WI38 (cell line): ENCODE results near the gene MPRIP.

Experiments
- H3K4me3 ChIP-seq: 2 replicates; pipeline ENCODE4 v1.5.1; 2011; ENCODE audit warnings: low read depth, mild to moderate bottlenecking, control low read depth, low read length
- TF ChIP-seq, protein P1 (sequence below): IDR thresholded peaks from 2 replicates; pipeline ENCODE4 v1.5.1; 2012; ENCODE audit warnings: low read depth, mild to moderate bottlenecking, control low read depth, low read length

Gene MPRIP

DNA sequence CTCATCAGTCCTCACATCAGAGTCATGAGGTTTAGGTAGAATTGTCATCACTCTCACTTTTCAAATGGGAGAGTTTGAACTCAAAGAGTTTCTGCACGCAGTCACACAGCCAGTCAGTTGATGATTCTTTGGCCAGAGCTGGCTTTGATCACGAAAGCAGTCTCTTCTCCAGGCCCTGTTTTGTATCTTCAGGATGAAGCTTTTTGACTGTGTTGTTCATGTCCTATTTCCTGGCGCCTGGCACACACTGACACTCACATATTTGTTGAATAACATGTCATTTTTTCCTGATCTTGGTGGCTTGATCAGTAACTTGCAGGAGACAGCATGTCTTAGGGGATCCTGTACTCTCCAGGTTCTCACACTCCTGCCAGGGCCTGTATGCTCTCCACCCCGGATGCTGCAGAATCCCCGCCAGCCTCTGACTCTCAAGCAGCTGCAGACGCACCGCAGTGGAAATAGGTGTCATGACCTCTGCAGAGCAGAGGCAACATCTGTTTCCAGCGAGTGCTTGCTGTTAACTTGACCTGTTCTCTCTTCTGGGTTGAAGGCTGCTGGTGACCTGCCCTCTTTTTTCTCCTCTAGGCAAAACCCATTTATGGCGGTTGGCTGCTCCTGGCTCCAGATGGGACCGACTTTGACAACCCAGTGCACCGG lies 33.0 kb downstream of the MPRIP start:
- TF ChIP-seq, protein P1, sequence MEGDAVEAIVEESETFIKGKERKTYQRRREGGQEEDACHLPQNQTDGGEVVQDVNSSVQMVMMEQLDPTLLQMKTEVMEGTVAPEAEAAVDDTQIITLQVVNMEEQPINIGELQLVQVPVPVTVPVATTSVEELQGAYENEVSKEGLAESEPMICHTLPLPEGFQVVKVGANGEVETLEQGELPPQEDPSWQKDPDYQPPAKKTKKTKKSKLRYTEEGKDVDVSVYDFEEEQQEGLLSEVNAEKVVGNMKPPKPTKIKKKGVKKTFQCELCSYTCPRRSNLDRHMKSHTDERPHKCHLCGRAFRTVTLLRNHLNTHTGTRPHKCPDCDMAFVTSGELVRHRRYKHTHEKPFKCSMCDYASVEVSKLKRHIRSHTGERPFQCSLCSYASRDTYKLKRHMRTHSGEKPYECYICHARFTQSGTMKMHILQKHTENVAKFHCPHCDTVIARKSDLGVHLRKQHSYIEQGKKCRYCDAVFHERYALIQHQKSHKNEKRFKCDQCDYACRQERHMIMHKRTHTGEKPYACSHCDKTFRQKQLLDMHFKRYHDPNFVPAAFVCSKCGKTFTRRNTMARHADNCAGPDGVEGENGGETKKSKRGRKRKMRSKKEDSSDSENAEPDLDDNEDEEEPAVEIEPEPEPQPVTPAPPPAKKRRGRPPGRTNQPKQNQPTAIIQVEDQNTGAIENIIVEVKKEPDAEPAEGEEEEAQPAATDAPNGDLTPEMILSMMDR: no peak
- H3K4me3 ChIP-seq: no peak overlapping the region

GRCh38 chr17:17076066-17076465 lies 33.8 kb downstream of the MPRIP start:
- TF ChIP-seq, protein P1: no peak
- no peak overlapping the region for H3K4me3 ChIP-seq

DNA sequence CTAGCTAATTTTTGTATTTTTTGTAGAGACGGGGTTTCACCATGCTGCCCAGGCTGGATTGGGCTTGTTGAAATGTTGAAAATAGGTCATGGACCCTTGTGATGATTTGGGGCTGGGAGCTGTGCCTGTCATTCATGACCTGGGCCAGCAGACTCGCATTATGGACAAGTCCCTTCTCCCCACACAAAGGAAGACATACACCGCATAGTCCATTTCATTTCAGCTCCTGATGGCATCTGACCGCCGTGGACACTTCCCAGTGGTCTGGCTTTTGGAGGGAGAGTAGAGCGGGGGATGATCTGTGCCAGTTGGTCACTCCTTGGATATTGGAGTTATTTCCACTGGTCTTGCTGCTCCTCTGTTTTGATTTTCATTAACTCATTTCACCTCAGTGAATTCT lies 34.8 kb downstream of the MPRIP start:
- TF ChIP-seq, protein P1: no peak

GRCh38 chr17:17077861-17078732 lies 35.8 kb downstream of the MPRIP start:
- no peak overlapping the region for H3K4me3 ChIP-seq
- TF ChIP-seq, protein P1: no peak

More for the DNA sequence above, 34.8 kb downstream of the MPRIP start:
- H3K4me3 ChIP-seq: no peak overlapping the region

- H3K4me3 ChIP-seq: no peak overlapping the region
- TF ChIP-seq, protein P1: no peak
Observed at GRCh38 chr17:17078832-17079231, 36.6 kb downstream of the MPRIP start.

GRCh38 chr17:17079336-17079735 lies 37.1 kb downstream of the MPRIP start:
- TF ChIP-seq, protein P1: no peak

GRCh38 chr17:17079761-17080160 lies 37.5 kb downstream of the MPRIP start:
- TF ChIP-seq, protein P1: no peak
- no peak overlapping the region for H3K4me3 ChIP-seq

More at GRCh38 chr17:17079336-17079735, 37.1 kb downstream of the MPRIP start:
- H3K4me3 ChIP-seq: no peak overlapping the region
